ENCODE measurements around the gene AWAT2. TPM values are rescaled to one million over a fixed set of nuclear protein-coding genes. Genes with fewer than 3 reads are reported as not detected.

AWAT2 gene
- total and polyA plus RNA-seq, 2 experiments from 2014 or later: not detected

DNA sequence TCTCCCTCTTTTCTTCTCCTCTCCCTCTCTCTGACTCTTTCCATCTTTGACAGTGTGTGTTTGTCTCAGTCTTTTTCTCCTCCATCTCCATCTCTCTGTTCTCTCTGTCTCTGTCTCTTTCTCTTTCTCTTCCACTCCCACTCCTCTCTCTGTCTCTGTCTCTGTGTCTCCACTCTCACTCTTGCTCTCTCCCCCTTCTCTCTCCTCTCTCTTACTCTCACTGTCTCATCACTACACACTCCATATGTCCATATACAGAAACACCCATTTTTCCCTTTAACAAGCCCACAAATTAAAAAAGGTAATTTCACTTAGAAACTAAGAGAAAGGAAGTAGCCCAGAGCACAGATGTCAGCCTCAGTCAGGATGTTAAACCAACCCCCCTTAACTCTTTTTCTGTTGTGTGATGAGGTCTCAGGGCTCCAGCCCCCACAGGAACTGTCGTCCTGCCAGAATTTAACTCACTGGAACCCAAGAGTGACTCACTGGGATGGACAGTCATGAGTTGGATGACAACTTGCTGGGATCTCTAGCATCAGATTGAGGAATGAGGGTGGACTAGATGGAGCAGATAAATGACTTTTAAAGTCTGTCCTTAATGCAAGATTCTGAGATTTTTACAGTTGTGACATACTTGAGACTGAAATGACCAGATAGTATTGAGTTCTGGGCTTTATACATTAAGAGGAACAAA is 40.0 kb upstream of the AWAT2 start:
- H3K27ac ChIP-seq (ENCODE audit: low read depth): no peak overlapping the region
- TF ChIP-seq, protein P1, sequence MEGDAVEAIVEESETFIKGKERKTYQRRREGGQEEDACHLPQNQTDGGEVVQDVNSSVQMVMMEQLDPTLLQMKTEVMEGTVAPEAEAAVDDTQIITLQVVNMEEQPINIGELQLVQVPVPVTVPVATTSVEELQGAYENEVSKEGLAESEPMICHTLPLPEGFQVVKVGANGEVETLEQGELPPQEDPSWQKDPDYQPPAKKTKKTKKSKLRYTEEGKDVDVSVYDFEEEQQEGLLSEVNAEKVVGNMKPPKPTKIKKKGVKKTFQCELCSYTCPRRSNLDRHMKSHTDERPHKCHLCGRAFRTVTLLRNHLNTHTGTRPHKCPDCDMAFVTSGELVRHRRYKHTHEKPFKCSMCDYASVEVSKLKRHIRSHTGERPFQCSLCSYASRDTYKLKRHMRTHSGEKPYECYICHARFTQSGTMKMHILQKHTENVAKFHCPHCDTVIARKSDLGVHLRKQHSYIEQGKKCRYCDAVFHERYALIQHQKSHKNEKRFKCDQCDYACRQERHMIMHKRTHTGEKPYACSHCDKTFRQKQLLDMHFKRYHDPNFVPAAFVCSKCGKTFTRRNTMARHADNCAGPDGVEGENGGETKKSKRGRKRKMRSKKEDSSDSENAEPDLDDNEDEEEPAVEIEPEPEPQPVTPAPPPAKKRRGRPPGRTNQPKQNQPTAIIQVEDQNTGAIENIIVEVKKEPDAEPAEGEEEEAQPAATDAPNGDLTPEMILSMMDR (conservative IDR thresholded peaks at IDR 0.05; ENCODE audit: low read depth in 2 of 2): no peak
- TF ChIP-seq JUNB (IDR thresholded peaks at IDR 0.05; ENCODE audit: unreplicated experiment) (no peak), POLR2AphosphoS5 (IDR thresholded peaks at IDR 0.05; ENCODE audit: low read depth) (no peak), ZNF114 (CRISPR knock-in tag; IDR thresholded peaks at IDR 0.05) (no peak), ZNF331 (CRISPR knock-in tag; IDR thresholded peaks at IDR 0.05; ENCODE audit: low read depth) (no peak), ZNF462 (CRISPR knock-in tag; IDR thresholded peaks at IDR 0.05) (no peak), CREB1 (CRISPR knock-in tag; IDR thresholded peaks at IDR 0.05; ENCODE audit: low read depth) (no peak), EZH2 (IDR thresholded peaks at IDR 0.05; ENCODE audit: low read depth, unreplicated experiment) (no peak), NANOG (IDR thresholded peaks at IDR 0.05; ENCODE audit: borderline replicate concordance) (no peak)
- TF ChIP-seq, protein P2, sequence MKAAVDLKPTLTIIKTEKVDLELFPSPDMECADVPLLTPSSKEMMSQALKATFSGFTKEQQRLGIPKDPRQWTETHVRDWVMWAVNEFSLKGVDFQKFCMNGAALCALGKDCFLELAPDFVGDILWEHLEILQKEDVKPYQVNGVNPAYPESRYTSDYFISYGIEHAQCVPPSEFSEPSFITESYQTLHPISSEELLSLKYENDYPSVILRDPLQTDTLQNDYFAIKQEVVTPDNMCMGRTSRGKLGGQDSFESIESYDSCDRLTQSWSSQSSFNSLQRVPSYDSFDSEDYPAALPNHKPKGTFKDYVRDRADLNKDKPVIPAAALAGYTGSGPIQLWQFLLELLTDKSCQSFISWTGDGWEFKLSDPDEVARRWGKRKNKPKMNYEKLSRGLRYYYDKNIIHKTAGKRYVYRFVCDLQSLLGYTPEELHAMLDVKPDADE (IDR thresholded peaks at IDR 0.05): no peak
- TF ChIP-seq, protein P3, sequence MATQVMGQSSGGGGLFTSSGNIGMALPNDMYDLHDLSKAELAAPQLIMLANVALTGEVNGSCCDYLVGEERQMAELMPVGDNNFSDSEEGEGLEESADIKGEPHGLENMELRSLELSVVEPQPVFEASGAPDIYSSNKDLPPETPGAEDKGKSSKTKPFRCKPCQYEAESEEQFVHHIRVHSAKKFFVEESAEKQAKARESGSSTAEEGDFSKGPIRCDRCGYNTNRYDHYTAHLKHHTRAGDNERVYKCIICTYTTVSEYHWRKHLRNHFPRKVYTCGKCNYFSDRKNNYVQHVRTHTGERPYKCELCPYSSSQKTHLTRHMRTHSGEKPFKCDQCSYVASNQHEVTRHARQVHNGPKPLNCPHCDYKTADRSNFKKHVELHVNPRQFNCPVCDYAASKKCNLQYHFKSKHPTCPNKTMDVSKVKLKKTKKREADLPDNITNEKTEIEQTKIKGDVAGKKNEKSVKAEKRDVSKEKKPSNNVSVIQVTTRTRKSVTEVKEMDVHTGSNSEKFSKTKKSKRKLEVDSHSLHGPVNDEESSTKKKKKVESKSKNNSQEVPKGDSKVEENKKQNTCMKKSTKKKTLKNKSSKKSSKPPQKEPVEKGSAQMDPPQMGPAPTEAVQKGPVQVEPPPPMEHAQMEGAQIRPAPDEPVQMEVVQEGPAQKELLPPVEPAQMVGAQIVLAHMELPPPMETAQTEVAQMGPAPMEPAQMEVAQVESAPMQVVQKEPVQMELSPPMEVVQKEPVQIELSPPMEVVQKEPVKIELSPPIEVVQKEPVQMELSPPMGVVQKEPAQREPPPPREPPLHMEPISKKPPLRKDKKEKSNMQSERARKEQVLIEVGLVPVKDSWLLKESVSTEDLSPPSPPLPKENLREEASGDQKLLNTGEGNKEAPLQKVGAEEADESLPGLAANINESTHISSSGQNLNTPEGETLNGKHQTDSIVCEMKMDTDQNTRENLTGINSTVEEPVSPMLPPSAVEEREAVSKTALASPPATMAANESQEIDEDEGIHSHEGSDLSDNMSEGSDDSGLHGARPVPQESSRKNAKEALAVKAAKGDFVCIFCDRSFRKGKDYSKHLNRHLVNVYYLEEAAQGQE (IDR thresholded peaks at IDR 0.05; ENCODE audit: unreplicated experiment): no peak
- peaks cover 3% of the 10 kb centered on the region for H3K4me1 ChIP-seq (ENCODE audit: insufficient read depth)
- Mint-ChIP-seq H3K27ac (no peak overlapping the region), H3K9me3 (no peaks in the 10 kb centered on the region), H3K4me3 (no peak overlapping the region), H3K27me3 (ENCODE audit: insufficient read depth, low read depth, poor library complexity) (peaks cover 3% of the 10 kb centered on the region), H3K36me3 (ENCODE audit: low read depth) (no peaks in the 10 kb centered on the region), H3K4me1 (peaks cover 5% of the 10 kb centered on the region; the same call in 1 of the 3 replicates)
- H4K20me1 ChIP-seq (replicated peaks; ENCODE audit: insufficient read depth): no peaks in the 10 kb centered on the region
- H3K4me3 ChIP-seq: no peak overlapping the region
- DNase-seq (ENCODE audit: low spot score) (no peak), ATAC-seq (no peak)
- H3K4me2 ChIP-seq: no peak overlapping the region
- no peaks in the 10 kb centered on the region for H3K36me3 ChIP-seq (ENCODE audit: insufficient read depth)
- H3K27me3 ChIP-seq (ENCODE audit: insufficient read depth): no peaks in the 10 kb centered on the region
- H3F3A ChIP-seq (replicated peaks; ENCODE audit: low read depth): no peaks in the 10 kb centered on the region
- no peak overlapping the region for H2AFZ ChIP-seq
- H3K79me2 ChIP-seq (replicated peaks; ENCODE audit: insufficient read depth): no peaks in the 10 kb centered on the region
- no peaks in the 10 kb centered on the region for H3K9me2 ChIP-seq (ENCODE audit: insufficient read depth)

Data from GM23338 (cell line).